LHCN-M2 (cell line): Measurements from ENCODE around the gene IMMP2L. TPM values are rescaled to one million over a fixed set of nuclear protein-coding genes. Genes with fewer than 3 reads are reported as not detected.
"Not testable (repeated sequence)": the region's sequence is repeated elsewhere in the genome, so short reads cannot be mapped to it uniquely, and the experiment has no call there.

Experiments
- DNase-seq: peaks from one replicate; pipeline ENCODE4 v3.0.0-alpha.2; 2012; ENCODE audit warnings: low read depth
- total RNA-seq: library from RNA; depleted of rRNA; stranded (reverse); fragments of >200 nt; gene quantifications from 2 replicates; pipeline ENCODE4 v1.2.3, GENCODE V29; 2014

The IMMP2L gene
- total RNA-seq, 1 experiment from 2014 or later: 6.4 TPM

GRCh38 chr7:111339006-111339405, 223.3 kb downstream of the IMMP2L start:
- no peak for DNase-seq

DNA sequence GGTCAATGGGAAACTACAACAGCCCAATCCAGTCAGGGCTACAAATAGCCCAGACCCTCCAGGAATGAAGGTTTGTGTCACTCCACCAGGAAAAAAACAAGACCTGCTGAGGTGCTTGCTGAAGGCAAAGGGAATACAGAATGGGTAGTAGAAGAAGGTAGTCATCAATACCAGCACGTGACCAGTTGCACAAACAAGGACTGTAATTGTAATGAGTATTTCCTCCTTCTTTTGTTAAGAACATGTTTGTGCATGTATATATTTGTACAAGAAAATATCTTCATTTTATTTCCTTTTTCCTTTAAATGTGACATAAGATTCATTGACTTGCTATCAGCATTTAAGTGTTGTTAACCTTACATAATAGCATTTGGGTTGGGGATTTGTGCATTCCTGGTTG, 229.3 kb downstream of the IMMP2L start:
- no peak for DNase-seq

- no peak for DNase-seq
Observed at GRCh38 chr7:111330235-111330523, 232.1 kb downstream of the IMMP2L start.

DNA sequence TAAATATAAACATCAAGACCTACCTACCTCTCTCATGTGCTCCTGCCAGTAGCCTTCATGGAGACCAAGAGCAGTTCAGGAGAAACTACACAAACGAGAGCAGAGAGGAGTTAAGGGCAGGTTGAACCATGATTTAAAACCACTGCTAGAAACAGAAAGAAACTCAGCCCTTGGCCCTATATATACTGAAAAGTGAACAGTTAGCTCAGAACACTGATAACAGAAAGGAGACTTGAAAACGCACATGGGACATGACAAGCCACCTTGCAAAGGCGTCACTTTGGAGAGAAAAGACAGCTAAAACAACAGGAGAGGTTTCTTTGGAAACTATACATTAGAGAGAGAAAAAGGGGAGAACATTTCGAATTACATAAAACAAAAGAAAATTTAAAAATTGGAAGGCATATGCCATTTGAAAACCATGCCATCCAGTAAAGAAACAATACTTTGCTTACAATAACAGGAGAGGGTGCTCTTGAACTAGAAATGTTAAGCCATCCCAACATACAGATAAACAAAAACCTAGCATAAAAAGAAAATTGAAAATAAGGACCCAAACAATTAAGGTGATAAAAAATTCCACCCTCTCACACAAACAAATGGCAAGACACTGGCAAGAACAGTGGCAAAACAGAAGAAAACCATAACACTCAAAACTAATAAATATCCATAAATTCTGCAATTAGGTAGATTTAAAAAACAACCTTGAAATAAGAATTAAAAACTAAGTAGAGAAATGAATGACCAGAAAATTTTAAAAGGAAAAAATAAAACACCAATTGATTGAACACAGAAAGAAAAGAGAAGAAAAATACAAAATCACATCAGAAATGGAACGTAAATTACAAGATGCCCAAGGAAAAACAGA, 232.7 kb downstream of the IMMP2L start:
- peak; percentile 14 for DNase-seq

- no peak for DNase-seq
Observed at GRCh38 chr7:111328487-111328886, 233.8 kb downstream of the IMMP2L start.

DNA sequence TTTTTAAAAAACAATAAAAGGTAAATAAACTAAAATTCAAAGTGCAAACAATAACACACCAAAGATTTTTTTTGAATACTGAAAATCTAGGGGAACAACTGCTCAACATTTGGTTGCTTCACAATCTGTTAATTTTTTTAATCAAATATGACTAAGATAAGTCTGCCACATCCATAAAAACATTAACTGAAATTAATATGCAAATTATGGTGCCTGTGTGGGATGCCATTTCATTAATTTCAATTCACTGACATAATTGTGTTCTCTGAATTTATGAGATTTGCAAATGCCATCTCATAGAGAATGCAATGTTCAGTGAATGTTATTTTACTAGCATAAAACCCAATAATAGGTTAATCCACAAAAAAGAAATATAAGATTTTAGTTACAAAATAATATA, 237.5 kb downstream of the IMMP2L start:
- DNase-seq: no peak

- DNase-seq: no peak
Observed at GRCh38 chr7:111324228-111324627, 238.1 kb downstream of the IMMP2L start.

DNA sequence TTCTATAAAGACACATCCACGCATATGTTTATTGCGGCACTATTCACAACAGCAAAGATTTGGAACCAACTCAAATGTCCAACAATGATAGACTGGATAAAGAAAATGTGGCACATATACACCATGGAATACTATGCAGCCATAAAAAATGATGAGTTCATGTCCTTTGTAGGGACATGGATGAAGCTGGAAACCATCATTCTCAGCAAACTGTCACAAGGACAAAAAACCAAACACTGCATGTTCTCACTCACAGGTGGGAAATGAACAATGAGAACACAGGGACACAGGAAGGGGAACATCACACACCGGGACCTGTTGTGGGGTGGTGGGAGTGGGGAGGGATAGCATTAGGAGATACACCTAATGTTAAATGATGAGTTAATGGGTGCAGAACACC, 238.6 kb downstream of the IMMP2L start:
- DNase-seq: not testable (repeated sequence)

DNA sequence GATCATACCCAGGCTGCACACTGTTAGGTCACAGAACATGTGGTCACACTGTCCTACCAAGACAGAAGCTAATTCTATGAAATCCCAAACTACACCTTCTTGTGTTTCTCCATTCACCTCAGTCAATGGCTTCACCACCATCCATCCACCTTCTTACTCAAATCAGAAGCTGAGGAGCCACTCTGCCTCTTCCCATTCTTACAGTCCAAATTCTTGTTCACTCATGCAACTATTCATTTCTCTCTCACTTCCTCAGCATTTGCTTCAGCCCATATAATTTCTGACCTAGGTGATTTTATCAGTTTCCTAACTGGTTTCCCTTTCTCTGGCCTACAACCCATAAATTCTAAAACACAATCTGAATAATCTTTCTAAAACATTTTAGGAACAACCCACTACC, 242.2 kb downstream of the IMMP2L start:
- DNase-seq: no peak

DNA sequence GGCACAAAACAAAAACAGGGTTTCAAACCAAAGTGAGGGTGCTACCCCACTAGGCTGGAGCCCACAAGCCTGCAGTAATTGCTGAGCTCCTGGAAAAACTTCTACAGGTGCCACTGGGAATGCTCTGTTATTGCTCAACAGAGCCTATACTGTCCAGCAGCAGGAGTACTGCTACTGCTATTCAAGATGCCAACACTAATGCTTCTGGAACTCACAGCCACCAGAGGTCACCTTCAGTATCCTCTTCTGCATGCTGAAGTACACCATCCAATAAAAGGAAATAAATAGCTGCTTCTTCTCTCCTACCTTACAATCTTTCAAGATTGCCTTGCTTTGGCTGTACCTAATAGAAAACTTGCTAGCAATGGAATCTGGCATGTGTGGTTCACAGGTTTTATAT, 249.3 kb downstream of the IMMP2L start:
- peak; percentile 17 for DNase-seq

DNA sequence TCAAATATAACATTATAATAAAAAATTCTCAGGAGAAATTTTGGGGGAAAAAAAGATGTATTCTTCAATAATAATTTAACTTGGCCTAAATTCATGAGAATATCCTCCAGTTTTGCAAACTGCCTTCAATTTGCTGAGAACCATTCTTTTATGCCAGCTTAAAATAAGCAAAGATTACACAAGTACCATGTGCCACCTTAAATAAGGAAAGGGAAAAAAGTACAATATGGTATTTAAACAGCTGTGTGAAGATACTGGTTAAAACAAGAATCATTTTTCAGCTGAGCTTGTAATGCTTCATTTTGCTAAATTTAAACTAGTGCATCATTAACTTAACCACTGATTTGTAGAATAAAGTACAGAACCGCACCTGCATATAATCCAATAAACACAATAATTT, 253.6 kb downstream of the IMMP2L start:
- no peak for DNase-seq

- no peak for DNase-seq
Observed at GRCh38 chr7:111301891-111302290, 260.4 kb downstream of the IMMP2L start.

DNA sequence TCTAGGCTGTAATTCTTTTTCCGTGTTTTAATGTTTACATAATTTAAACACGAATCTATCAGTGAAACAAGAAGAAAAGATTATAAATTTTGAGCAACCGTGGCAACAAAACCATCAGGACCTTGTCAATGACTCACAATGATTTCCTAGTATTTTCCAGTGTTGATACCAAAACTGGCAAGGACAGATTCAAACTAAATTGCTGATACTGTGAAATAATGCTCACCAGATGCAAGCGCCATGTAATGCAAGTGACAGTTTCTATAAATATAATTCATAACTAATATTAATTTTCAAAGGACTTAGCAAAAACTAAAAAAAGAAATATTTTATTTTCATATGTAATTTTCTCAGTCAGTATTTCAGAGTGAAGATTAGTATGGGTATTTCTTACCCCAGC, 267.8 kb downstream of the IMMP2L start:
- DNase-seq: no peak

GRCh38 chr7:111292026-111292470, 270.2 kb downstream of the IMMP2L start:
- DNase-seq: peak; percentile 79

DNA sequence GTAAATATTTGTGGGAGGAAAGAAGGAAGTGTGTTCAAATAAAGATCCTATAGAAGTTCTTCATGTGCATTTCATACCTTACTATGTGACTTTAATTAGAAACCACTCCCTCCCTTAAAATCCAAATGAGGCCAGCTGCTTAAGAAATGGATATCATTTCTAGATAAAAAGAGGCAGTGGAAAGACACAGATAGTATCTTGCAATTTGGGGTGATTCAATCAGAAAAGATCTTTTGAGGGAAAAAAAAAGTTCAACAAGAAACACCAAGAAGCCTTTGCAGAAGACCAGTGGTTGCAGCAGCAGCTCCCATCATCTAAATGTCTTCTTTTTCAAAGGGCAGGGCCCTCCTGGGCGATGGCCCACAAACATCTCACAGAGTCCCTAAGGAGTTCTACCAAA, 271.3 kb downstream of the IMMP2L start:
- DNase-seq: no peak

DNA sequence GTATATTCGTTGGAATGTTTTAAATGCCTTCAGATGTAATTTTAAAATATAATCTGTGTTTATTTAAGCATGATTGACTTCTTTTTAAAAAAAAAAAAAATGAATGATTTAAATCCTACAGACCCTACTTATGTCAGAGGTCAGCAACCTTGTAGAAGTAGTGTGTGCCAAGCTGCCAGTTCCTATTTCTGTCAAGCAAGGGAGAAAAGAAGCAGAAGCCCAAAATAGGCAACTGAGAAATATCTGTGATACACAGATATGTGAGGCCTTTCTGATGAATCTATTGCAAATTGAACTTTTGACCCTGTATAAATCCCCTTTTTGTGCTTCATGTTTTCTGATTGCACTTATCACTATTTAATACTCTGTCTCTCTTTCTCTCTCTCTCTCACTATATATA, 271.9 kb downstream of the IMMP2L start:
- no peak for DNase-seq

- DNase-seq: not testable (repeated sequence)
Observed at GRCh38 chr7:111288441-111288840, 273.9 kb downstream of the IMMP2L start.

- DNase-seq: peak; percentile 32
Observed at GRCh38 chr7:111282626-111283025, 279.7 kb downstream of the IMMP2L start.

GRCh38 chr7:111274857-111275256, 287.4 kb downstream of the IMMP2L start:
- DNase-seq: peak; percentile 19

- no peak for DNase-seq
Observed at GRCh38 chr7:111272092-111272491, 290.2 kb downstream of the IMMP2L start.

DNA sequence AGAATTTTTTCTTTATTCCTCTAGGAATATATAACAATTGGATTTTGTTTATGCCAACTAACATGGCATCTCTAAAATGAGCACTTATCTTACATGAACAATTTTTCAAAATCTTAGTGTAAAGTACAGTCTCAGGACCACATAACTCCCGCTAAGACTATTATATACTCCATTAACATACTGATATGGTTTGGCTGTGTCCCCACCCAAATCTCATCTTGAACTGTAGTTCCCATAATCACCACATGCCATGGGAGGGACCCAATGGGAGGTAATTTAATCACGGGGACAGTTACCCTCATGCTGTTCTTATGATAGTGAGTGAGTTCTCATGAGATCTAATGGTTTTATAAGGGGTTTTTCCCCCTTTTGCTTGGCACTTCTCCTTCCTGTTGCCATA, 291.5 kb downstream of the IMMP2L start:
- not testable (repeated sequence) for DNase-seq

GRCh38 chr7:111268941-111269340, 293.4 kb downstream of the IMMP2L start:
- DNase-seq: no peak

- DNase-seq: peak; percentile 56
Observed at GRCh38 chr7:111266613-111267012, 295.7 kb downstream of the IMMP2L start.

DNA sequence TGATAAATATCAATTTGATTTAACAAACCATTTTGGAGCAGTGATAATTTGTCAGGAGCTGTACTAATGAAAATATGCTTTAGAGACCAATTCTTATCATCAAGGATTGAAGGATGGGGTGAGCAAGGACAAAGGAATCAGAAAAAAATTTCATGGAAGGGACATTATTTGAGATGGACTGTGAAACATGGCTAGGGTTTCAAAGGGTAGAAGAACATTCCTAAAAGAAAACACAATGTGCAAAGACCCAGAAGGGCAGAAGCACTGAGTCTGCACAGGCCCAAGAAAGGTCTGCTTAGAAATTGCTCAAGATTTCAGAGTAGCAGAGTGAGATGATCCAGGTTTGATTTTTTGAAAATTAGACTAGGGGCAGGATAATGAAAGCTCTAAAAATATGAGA, 296.9 kb downstream of the IMMP2L start:
- DNase-seq: no peak
